Peyer's patch (tissue), 4 donors: ENCODE measurements around the gene TRPV6.

Experiments
- CTCF ChIP-seq, 6 experiments: fragments of 450-650 bp in 4 of 6; fragments of 200-600 bp in 2 of 6; sonication (generic) in 1 of 6; IDR thresholded peaks; one replicate each; pipeline ENCODE4 v1.5.1; 2017 to 2019; ENCODE audit warnings: antibody characterized with exemption in 6 of 6, mild to moderate bottlenecking in 3 of 6, moderate library complexity in 1 of 6
- POLR2A ChIP-seq, 2 donors: fragments of 450-650 bp; IDR thresholded peaks; one replicate each; pipeline ENCODE4 v1.5.1; 2017; ENCODE audit warnings: antibody characterized with exemption in 2 of 2, mild to moderate bottlenecking in 2 of 2, moderate library complexity in 2 of 2

DNA sequence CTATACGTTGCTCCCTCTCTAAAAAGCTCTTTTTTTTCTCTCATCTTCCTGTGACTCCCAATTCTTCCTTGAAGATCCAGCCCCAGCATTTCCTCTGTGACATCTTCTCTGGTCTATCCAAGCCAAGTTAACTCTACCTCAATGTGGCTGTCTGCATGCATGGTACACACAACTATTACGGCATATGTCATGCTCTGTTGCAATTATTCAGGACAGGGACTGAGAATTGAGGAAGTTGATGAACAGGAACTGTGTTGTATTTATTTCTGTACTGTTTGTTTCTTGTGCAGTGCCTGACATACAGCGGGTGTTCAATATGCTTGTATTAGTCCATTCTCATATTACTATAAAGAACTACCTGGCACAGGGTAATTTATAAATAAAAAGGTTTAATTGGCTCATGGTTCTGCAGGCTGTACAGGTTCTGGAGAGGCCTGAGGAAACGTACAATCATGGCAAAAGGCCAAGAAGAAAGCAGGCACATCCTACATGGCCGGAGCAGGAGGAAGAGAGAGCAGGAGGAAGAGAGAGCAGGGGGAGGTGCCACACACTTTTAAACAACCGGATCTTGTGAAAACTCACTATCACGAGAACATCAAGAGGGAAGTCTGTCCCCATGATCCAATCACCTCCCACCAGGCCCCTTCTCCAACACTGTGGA lies 41.7 kb upstream of the TRPV6 start:
- TF ChIP-seq POLR2A (IDR thresholded peaks at IDR 0.05): no peak
- no peak for TF ChIP-seq CTCF (IDR thresholded peaks at IDR 0.05)
